GM12865 (cell line): ENCODE results near the gene LMTK2.

Experiments used
- DNase-seq: peaks from one replicate; pipeline ENCODE4 v3.0.0; 2010; ENCODE audit warnings: low read depth
- H3K4me3 ChIP-seq: 2 replicates; pipeline ENCODE4 v1.5.1; 2011; ENCODE audit warnings: mild to moderate bottlenecking, low read depth, low read length, control low read depth
- TF ChIP-seq, protein P1 (sequence below): IDR thresholded peaks from 2 replicates; pipeline ENCODE4 v1.5.1; 2011; ENCODE audit warnings: low read length, control low read depth, low read depth, inconsistent platforms; ENCODE audit not compliant: insufficient read depth; ENCODE audit errors: missing control alignments

LMTK2 gene

DNA sequence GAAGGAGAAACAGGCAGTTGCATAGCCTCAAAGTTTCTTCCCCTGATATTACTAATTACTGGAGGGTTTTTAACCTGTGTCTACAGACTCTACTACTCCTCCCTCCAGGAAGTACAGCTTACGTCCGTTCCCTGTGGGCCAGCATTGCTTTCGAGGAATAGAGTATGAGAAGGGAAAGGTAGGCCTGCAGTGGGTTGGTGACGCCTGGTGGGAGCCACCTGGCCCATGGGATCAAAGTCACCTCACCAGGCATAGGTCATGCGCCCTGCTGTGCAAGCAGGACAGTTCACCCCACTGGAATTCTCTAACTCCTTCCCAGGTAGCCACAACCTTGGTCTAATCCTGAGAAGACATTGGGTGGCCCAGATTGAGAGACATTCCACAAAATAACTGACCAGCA is 29.8 kb downstream of the LMTK2 start:
- no peak overlapping the region for H3K4me3 ChIP-seq
- DNase-seq = no peak
- TF ChIP-seq, protein P1, sequence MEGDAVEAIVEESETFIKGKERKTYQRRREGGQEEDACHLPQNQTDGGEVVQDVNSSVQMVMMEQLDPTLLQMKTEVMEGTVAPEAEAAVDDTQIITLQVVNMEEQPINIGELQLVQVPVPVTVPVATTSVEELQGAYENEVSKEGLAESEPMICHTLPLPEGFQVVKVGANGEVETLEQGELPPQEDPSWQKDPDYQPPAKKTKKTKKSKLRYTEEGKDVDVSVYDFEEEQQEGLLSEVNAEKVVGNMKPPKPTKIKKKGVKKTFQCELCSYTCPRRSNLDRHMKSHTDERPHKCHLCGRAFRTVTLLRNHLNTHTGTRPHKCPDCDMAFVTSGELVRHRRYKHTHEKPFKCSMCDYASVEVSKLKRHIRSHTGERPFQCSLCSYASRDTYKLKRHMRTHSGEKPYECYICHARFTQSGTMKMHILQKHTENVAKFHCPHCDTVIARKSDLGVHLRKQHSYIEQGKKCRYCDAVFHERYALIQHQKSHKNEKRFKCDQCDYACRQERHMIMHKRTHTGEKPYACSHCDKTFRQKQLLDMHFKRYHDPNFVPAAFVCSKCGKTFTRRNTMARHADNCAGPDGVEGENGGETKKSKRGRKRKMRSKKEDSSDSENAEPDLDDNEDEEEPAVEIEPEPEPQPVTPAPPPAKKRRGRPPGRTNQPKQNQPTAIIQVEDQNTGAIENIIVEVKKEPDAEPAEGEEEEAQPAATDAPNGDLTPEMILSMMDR = no peak

DNA sequence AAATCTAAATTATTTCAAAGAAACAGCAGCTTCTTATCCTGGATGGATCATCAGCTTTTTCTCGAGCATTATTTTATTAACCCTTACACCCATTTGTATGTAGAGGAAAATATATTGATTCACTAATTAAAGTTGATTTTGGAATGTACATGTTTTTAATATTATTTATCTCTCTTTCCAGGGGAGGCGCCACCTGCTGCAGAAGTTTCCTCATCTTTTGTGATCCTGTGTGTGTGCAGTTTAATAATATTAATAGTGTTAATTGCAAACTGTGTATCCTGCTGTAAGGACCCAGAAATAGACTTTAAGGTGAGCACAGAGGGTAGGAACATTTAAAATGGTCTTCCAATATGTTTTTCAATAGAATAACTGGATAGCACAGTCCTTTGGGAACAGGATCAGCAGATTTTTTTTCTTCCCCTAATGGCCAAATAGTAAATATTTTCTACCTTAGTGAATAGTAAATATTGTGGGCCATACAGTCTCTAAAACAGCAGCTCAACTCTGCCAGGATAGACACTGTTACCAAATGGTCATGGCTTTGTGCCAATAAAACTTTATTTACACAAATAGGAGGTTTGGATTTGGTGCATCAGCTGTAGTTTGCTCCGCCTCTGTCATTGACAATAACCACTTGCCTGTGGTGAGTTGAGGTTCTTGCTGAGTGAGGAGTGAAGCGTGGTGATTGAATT is 30.6 kb downstream of the LMTK2 start:
- TF ChIP-seq, protein P1 = no peak
- no peak for DNase-seq
- H3K4me3 ChIP-seq = no peak overlapping the region

DNA sequence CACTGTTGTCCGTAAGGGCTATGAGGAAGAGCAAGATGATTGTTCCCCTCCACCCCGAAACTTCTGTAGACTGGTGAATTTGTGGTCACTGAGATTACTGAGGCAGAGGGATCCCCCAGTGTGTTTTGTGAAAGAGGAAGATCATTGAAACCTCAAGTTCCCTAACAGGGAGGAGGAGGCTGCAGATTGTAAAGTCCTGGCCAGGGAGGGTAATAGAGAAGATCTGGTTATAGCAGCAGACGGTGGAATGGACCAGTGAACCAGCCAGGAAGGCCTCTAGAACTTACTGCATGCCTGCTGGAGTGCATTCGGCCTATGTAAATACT is 31.1 kb downstream of the LMTK2 start:
- peak; percentile 87 for DNase-seq
- no peak overlapping the region for H3K4me3 ChIP-seq
- TF ChIP-seq, protein P1 = no peak

DNA sequence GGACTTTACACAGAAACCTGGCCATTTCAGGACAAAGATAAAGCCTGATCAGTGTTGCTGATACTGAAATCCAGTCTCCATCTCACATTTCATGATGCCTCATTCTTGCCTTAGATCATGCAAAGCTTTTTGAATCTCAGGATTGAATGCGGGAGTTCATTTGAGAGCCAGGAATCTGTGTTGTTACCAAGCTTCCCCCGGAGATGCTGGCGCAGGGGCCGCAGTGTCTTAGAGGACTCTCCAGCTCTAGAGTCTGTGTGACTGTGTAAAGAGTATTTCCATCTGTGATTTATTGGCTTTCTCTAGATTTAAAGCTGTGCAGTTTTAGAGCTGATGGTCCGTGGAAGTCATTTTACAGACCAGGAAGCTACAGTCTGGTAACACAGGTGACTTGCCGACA is 32.0 kb downstream of the LMTK2 start:
- H3K4me3 ChIP-seq = no peak overlapping the region
- TF ChIP-seq, protein P1 = no peak
- DNase-seq = no peak

DNA sequence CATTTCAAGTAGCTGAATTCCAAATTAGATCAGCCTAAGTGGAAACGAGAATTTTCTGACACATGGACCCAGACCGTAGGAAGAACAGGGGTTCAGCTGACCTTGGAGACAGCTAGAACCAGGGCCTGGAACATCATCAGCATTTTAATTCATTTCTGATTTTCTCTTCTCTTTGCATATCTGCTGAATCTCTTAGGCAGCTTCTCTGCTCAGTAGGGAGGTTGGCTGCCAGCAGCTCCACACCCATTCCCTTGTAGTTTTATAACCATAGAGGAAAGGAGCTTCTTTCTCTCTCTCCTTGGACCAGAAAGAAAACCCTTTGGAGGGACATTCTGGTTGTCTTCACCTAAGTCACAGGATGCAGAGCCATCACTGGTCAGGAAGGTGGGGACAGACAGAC is 36.0 kb downstream of the LMTK2 start:
- no peak for DNase-seq
- no peak overlapping the region for H3K4me3 ChIP-seq
- TF ChIP-seq, protein P1 = no peak

DNA sequence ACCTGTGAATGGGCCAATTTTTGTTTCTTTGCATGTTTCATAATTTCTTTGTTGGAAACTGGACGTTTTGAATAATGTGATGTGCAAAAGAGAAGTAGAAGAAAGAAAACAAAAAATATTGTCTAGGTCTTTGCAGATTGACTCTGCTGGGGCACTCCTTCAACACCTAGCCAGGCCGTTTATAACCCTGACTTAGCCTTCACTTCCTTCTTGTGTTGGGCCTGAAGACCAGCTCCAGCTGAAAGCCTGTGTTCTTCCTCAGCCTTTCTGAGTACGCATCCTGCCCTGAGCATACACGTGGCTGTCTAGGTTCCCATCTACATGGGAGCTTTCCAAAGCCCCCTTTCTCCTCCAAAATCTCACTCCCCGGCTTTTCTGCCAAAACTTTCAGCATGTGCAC is 41.9 kb downstream of the LMTK2 start:
- H3K4me3 ChIP-seq = no peak overlapping the region
- no peak for DNase-seq
- TF ChIP-seq, protein P1 = no peak

DNA sequence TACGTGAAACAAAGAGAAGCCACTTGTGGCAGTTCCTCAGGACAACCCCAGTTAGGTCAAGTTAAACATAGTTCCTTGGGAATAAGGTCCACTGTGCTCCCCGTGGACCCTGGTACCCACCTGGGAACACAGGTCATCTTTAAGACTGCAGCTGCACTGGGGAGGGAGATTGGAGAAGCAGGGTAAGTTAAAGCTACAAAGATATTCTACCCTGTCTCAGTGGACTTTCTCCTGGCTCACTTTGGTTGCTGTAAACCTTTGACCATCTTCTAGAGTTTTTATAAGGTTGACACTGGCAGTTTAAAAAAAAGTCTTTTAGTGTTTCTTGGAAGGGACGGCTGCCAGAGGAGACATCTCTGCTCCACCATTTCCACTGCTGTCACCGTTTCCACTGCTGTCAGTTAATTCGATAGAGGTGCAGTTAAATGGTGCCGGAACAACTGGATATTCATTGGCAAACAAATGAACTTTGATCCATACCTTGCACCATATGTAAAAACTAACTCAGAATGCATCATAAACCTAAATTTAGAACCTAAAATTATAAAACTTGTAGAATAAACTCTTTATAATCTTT is 42.5 kb downstream of the LMTK2 start:
- no peak for DNase-seq
- H3K4me3 ChIP-seq = no peak overlapping the region
- TF ChIP-seq, protein P1 = no peak
